NT2/D1 (cell line): ENCODE data around the gene HRH3.

Source experiments
- DNase-seq: peaks from one replicate; pipeline ENCODE4 v3.0.0-alpha.2; 2011; ENCODE audit warnings: low read depth, low spot score
- H3K27me3 ChIP-seq: 2 replicates; pipeline ENCODE4 v1.6.0; 2011; ENCODE audit warnings: mild to moderate bottlenecking; ENCODE audit not compliant: insufficient read length, insufficient read depth
- H3K36me3 ChIP-seq: 2 replicates; pipeline ENCODE4 v1.6.1; 2011; ENCODE audit warnings: mild to moderate bottlenecking, low read length, mixed read lengths; ENCODE audit not compliant: insufficient read depth, insufficient read length
- H3K4me1 ChIP-seq: 2 replicates; pipeline ENCODE4 v1.5.1; 2011; ENCODE audit not compliant: insufficient read depth, insufficient read length
- H3K4me3 ChIP-seq: 2 replicates; pipeline ENCODE4 v1.5.1; 2011; ENCODE audit warnings: low read depth; ENCODE audit not compliant: insufficient read length
- H3K9ac ChIP-seq: 2 replicates; pipeline ENCODE4 v1.6.0; 2011; ENCODE audit warnings: low read depth; ENCODE audit not compliant: insufficient read length
- H3K9me3 ChIP-seq: 2 replicates; pipeline ENCODE4 v1.5.1; 2011; ENCODE audit warnings: mild to moderate bottlenecking, low read length; ENCODE audit not compliant: insufficient read depth
- SUZ12 ChIP-seq: IDR thresholded peaks from 2 replicates; pipeline ENCODE4 v1.6.1; 2011; ENCODE audit not compliant: insufficient read length, insufficient read depth; ENCODE audit errors: extremely low read depth
- YY1 ChIP-seq: IDR thresholded peaks from 2 replicates; pipeline ENCODE4 v1.6.1; 2011; ENCODE audit not compliant: insufficient read length, insufficient read depth
- ZNF274 ChIP-seq: IDR thresholded peaks from 2 replicates; pipeline ENCODE4 v1.6.1; 2011; ENCODE audit warnings: mild to moderate bottlenecking, low read depth, low read length

The HRH3 gene

GRCh38 chr20:62175711-62176110, 44.4 kb downstream of the HRH3 start:
- TF ChIP-seq ZNF274 (no peak), SUZ12 (no peak), YY1 (no peak)
- H3K9ac ChIP-seq = no peak overlapping the region
- no peak overlapping the region for H3K4me3 ChIP-seq
- H3K9me3 ChIP-seq = no peaks in the 10 kb centered on the region
- no peaks in the 10 kb centered on the region for H3K4me1 ChIP-seq
- DNase-seq = no peak
- H3K27me3 ChIP-seq = no peaks in the 10 kb centered on the region
- peaks cover 78% of the 10 kb centered on the region for H3K36me3 ChIP-seq

DNA sequence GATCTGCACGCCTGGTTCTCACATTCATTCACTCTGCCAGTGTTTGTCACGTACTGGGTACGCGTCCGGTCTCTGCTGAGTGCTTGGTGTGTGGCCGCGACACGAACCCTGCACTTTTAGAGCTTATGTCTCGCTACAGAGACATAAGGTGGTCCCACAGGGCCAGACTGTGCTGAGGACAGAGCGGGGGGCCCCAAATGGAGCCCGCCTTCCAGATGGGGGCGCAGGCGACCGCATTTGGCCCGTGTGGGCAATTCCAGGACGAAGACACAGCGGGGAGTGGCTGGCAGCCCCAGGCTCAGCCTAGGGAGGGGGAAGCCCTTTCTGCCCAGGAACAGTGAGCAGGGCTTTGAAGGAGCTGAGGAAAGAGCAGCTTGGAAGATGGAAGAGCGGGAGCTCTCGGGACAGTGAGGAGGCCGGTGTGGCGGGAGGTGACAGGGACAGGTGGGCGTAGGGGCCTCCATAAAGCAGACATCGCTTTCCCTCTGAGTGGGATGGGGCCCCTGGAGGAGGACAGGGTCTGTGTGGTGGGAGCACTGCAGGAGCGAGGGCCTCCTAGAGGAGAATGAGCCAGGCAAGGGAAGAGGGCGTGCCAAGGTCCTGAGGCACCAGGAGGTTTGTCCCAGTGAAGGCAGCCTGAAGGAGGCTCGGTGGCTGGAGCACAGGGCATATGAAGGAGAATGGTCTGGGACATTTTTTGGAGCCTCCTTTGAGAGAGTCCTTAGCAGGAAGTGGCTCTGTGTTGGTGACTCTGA, 45.0 kb downstream of the HRH3 start:
- Histone ChIP-seq H3K27me3 (no peaks in the 10 kb centered on the region), H3K36me3 (peaks cover 76% of the 10 kb centered on the region), H3K4me1 (no peaks in the 10 kb centered on the region), H3K4me3 (no peak overlapping the region), H3K9me3 (no peaks in the 10 kb centered on the region), H3K9ac (no peak overlapping the region)
- TF ChIP-seq SUZ12 (no peak), ZNF274 (no peak), YY1 (no peak)
- DNase-seq = no peak

- Histone ChIP-seq H3K4me1 (no peaks in the 10 kb centered on the region), H3K9me3 (no peaks in the 10 kb centered on the region), H3K4me3 (no peak overlapping the region), H3K27me3 (no peaks in the 10 kb centered on the region), H3K9ac (no peak overlapping the region), H3K36me3 (peaks cover 77% of the 10 kb centered on the region)
- no peak for TF ChIP-seq YY1
- DNase-seq = no peak
Measured at GRCh38 chr20:62174021-62174804, 45.9 kb downstream of the HRH3 start.

GRCh38 chr20:62172666-62173065, 47.4 kb downstream of the HRH3 start:
- Histone ChIP-seq H3K9ac (no peak overlapping the region), H3K4me1 (no peaks in the 10 kb centered on the region), H3K9me3 (no peaks in the 10 kb centered on the region), H3K4me3 (no peak overlapping the region), H3K27me3 (no peaks in the 10 kb centered on the region), H3K36me3 (peaks cover 81% of the 10 kb centered on the region)
- DNase-seq = no peak
- TF ChIP-seq ZNF274 (no peak), SUZ12 (no peak), YY1 (no peak)

GRCh38 chr20:62171245-62171644, 48.8 kb downstream of the HRH3 start:
- Histone ChIP-seq H3K9ac (no peak overlapping the region), H3K9me3 (no peaks in the 10 kb centered on the region), H3K4me1 (peaks cover under 1% of the 10 kb centered on the region), H3K27me3 (no peaks in the 10 kb centered on the region), H3K4me3 (no peak overlapping the region), H3K36me3 (peaks cover 76% of the 10 kb centered on the region)
- TF ChIP-seq ZNF274 (no peak), SUZ12 (no peak), YY1 (no peak)
- DNase-seq = no peak

- no peak overlapping the region for H3K9ac ChIP-seq
- H3K9me3 ChIP-seq = no peaks in the 10 kb centered on the region
- H3K27me3 ChIP-seq = no peaks in the 10 kb centered on the region
- peaks cover 76% of the 10 kb centered on the region for H3K36me3 ChIP-seq
- peaks cover 8% of the 10 kb centered on the region for H3K4me1 ChIP-seq
- H3K4me3 ChIP-seq = no peak overlapping the region
- no peak for DNase-seq
- TF ChIP-seq ZNF274 (no peak), YY1 (no peak), SUZ12 (no peak)
Measured at GRCh38 chr20:62170536-62170935, 49.5 kb downstream of the HRH3 start.

DNA sequence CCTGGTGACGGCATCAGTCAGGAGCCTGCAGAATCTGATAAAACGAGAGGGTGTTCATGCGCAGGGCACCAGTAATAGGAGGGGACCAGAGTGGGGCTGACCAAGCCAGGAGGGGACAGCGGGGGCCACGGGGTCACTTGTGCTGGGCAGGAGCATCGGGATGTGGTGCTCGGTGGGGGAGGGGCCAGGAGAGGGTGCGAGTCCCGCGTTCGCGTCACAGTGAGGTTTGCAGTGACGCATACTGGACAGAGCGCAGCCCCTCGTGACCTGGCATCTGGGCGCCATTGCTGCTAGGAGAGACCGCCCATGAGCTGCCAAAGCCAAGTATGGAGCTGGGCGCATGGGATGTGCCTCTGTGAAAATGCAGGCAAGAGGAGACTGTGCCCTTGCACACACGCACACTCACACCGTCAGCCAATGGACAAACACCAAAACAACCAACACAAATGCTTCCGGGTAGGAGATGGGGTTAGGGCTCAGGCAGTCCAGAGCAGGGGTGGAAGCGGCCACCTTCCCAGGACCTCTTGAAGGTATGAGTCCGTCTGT, 51.1 kb downstream of the HRH3 start:
- no peak for TF ChIP-seq ZNF274
- TF ChIP-seq YY1 = no peak
- no peak for TF ChIP-seq SUZ12
- no peak overlapping the region for H3K9ac ChIP-seq
- H3K9me3 ChIP-seq = no peaks in the 10 kb centered on the region
- no peak overlapping the region for H3K4me3 ChIP-seq
- peaks cover 12% of the 10 kb centered on the region for H3K4me1 ChIP-seq
- H3K27me3 ChIP-seq = no peaks in the 10 kb centered on the region
- peaks cover 76% of the 10 kb centered on the region for H3K36me3 ChIP-seq
- DNase-seq = no peak
